Lower lobe of right lung (tissue), 2 donors: Measurements from ENCODE around the gene HSF2BP. TPM values are rescaled to one million over a fixed set of nuclear protein-coding genes. Genes with fewer than 3 reads are reported as not detected.
A peak's percentile ranks its signal among the peaks of the same experiment; 100 is the strongest.

ENCODE experiments used
- ATAC-seq, 2 donors: fragments of 200-7000 bp; cut with Tn5 transposase; one replicate each; pipeline ENCODE4 v1.9.1; 2020 to 2022; ENCODE audit warnings: mild to moderate bottlenecking in 2 of 2, moderate library complexity in 2 of 2
- DNase-seq: peaks from one replicate; pipeline ENCODE4 v3.0.0-alpha.2; 2020
- H3K27ac ChIP-seq: fragments of 200-600 bp; one replicate; pipeline ENCODE4 v1.8.0; 2022
- H3K27me3 ChIP-seq: fragments of 200-600 bp; one replicate; pipeline ENCODE4 v1.8.0; 2022; ENCODE audit warnings: low read depth
- H3K36me3 ChIP-seq: fragments of 200-600 bp; one replicate; pipeline ENCODE4 v1.8.0; 2022; ENCODE audit warnings: mild to moderate bottlenecking
- H3K4me1 ChIP-seq: fragments of 200-600 bp; one replicate; pipeline ENCODE4 v1.8.0; 2022
- H3K4me3 ChIP-seq: fragments of 200-600 bp; one replicate; pipeline ENCODE4 v1.8.0; 2022; ENCODE audit warnings: mild to moderate bottlenecking
- H3K9me3 ChIP-seq: fragments of 200-600 bp; one replicate; pipeline ENCODE4 v1.8.0; 2022
- intact Hi-C: fragments of 100-400 bp; cut with DNase I; formaldehyde crosslinking; loops from one replicate; pipeline ENCODE4 v1.11.0; 2022
- long read RNA-seq: library from polyadenylated mRNA; unstranded; transcript quantifications from one replicate; pipeline ENCODE4 v2.0.0, GENCODE V29; 2021
- total RNA-seq: library from RNA; stranded (reverse); fragmentation: NEBNext Ultra II Directional; extraction: Animal tissue kit (Norgen Biotek cat#: 25700); gene quantifications from one replicate; pipeline ENCODE4 v1.2.1, GENCODE V29; 2021
- TF ChIP-seq, protein P1 (sequence below): fragments of 200-600 bp; IDR thresholded peaks from one replicate; pipeline ENCODE4 v1.8.0; 2022; ENCODE audit warnings: antibody characterized with exemption, mild to moderate bottlenecking
- donor health status: DM: no; HTN: yes; CAD: no; lungs with severe emphysema.

Gene HSF2BP
- total RNA-seq = 0.32 TPM
- long read RNA-seq = 0 reads

DNA sequence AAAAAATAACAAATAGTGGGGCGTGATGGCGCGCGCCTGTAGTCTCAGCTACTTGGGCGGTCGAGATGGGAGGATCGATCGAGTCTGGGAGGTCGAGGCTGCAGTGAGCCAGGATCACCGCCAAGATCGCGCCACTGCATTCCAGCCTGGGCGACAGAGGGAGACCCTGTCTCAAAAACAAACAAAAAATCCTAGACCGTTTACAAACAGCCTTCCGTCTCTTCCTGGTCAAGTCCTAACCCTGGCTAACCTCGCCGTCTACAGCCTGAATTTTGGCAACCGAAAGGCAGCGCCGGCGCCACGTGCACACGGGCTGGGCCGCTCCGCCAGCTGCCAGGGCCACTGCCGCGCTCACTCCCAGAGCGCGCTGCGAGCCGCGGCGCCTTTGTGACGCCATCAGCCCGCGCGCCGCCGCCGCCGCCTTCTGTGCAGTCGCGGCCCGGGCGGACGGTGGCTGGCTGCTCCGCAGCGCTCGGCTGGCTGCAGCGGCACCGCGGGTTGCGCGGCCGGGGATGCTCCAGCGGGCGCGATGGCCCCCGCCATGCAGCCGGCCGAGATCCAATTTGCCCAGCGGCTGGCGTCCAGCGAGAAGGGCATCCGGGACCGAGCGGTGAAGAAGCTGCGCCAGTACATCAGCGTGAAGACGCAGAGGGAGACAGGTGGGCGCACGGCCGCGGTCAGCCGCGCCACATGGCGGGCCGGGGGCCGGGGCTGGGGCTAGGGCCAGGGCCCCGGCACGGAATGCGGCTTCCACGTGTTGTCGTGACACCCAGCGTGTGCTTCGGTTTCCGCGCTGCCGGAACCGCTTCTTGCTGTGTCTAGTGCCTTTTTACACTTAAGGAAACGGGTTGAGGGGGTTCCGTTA, at the start of gene HSF2BP, which contains the start of gene RRP1B:
HSF2BP (minus strand) TSS at position 353 of the 865 bp plus-strand sequence. CDS start 1,392 bp downstream, outside the sequence.
RRP1B (plus strand) TSS at position 425 of the 865 bp plus-strand sequence; CDS start at position 530, 105 bp downstream.
- intact Hi-C loops = no loop called here
- peak within 1 kb of the TSS; percentile 92 for H3K27ac ChIP-seq
- DNase-seq = peak; percentile 86
- peak; percentile 96 to 98 for ATAC-seq
- peaks cover 26% of the 10 kb centered on the region for H3K4me1 ChIP-seq
- H3K9me3 ChIP-seq = no peaks in the 10 kb centered on the region
- peak within 1 kb of the TSS; percentile 100 for H3K4me3 ChIP-seq
- H3K27me3 ChIP-seq = no peaks in the 10 kb centered on the region
- TF ChIP-seq, protein P1, sequence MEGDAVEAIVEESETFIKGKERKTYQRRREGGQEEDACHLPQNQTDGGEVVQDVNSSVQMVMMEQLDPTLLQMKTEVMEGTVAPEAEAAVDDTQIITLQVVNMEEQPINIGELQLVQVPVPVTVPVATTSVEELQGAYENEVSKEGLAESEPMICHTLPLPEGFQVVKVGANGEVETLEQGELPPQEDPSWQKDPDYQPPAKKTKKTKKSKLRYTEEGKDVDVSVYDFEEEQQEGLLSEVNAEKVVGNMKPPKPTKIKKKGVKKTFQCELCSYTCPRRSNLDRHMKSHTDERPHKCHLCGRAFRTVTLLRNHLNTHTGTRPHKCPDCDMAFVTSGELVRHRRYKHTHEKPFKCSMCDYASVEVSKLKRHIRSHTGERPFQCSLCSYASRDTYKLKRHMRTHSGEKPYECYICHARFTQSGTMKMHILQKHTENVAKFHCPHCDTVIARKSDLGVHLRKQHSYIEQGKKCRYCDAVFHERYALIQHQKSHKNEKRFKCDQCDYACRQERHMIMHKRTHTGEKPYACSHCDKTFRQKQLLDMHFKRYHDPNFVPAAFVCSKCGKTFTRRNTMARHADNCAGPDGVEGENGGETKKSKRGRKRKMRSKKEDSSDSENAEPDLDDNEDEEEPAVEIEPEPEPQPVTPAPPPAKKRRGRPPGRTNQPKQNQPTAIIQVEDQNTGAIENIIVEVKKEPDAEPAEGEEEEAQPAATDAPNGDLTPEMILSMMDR = no peak
- H3K36me3 ChIP-seq = peaks cover 28% of the 10 kb centered on the region

DNA sequence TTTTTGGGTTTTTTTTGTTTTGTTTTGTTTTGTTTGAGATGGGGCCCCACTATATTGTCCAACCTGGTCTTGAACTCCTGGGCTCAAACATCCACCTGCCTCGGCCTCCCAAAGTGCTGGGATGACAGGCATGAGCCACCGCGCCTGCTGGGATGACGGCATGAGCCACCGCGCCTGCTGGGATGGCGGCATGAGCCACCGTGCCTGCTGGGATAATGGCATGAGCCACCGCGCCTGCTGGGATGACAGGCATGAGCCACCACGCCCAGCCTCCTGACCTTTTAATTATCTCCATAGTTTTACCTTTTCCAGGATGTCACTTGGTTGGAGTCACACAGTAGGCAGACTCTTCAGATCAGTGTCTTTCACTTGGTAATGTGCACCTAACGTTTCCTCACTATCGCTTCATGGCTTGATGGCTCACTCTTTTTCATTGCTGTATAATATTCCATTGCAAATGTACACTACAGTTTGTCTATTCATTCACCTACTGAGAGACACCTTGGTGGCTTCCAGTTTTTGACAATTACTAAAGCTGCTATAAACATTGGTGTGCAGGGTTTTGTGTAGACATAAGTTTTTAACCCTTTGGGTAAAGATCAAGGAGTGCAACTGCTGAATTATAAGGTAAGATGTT, 49.6 kb upstream of the HSF2BP start:
- no peak overlapping the region for H3K27ac ChIP-seq
- H3K4me1 ChIP-seq = peaks cover 3% of the 10 kb centered on the region
- no peaks in the 10 kb centered on the region for H3K9me3 ChIP-seq
- no peak overlapping the region for H3K4me3 ChIP-seq
- ATAC-seq = no peak
- intact Hi-C loops = no loop called here
- no peak for DNase-seq
- H3K27me3 ChIP-seq = no peaks in the 10 kb centered on the region
- TF ChIP-seq, protein P1 = no peak
- no peaks in the 10 kb centered on the region for H3K36me3 ChIP-seq

DNA sequence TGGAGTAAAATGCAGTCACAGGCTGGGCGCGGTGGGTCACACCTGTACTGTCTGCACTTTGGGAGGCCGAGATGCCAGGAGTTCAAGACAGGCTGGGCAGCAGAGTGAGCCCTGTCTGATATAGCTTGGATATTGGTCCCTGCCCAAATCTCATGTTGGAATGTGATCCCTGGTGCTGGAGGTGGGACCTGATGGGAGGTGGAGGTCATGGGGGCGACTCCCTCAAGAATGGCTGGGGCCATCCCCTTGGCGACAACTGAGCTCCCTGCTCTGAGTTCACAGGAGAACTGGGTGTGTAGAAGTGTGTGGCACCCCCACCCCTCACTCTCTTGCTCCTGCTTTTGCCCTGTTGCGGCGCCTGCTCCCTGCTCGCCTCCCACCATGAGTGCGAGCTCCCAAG, 48.2 kb upstream of the HSF2BP start:
- DNase-seq (no peak), ATAC-seq (no peak)
- TF ChIP-seq, protein P1 = no peak
- H3K36me3 ChIP-seq = no peaks in the 10 kb centered on the region
- intact Hi-C loops = no loop called here
- peaks cover 10% of the 10 kb centered on the region for H3K4me1 ChIP-seq
- peaks cover 1% of the 10 kb centered on the region for H3K27me3 ChIP-seq
- no peaks in the 10 kb centered on the region for H3K9me3 ChIP-seq
- no peak overlapping the region for H3K4me3 ChIP-seq
- H3K27ac ChIP-seq = no peak overlapping the region

DNA sequence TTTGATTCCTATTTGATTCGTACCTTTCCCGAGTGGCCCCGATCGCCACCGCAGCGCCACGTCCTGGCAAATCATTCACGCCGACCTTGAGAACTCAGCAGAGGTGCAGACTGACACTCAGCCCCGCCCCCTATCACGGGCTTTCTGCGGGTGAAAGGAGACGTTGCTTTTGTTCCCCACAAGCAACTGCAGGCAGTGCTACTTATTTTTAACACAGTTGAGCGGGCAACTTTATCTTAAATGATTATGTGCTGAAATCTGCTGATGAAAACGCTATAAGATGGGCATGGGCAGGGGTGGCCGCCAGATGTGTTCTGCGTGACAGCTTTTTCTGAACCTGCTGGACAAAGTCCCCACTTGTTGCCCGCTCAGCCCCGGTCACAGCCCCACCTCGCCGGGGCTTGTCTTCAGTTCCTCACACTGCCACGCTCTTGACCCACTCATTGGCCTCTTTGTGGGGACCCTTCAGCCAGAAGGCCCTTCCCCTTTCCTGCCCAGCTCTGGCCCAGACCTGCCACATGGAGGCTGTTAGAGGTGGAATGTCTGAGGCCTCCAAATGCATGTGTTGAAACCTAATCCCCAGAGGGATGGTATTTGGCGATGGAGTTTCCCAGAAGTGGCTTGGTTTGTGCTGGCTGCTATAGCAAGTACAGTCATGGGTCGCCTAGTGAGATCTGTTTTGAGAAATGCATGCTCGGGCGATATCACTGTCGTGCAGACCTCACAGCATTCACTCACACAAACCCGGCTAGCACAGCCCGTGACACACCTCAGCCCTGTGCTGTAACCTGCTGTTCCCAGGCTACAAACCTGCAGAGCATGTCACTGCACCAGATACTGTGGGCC, 44.0 kb upstream of the HSF2BP start:
- intact Hi-C loops = no loop called here
- Histone ChIP-seq H3K27ac (peak overlapping the region; percentile 11), H3K4me3 (no peak overlapping the region), H3K9me3 (no peaks in the 10 kb centered on the region), H3K36me3 (no peaks in the 10 kb centered on the region), H3K4me1 (peaks cover 16% of the 10 kb centered on the region), H3K27me3 (peaks cover 3% of the 10 kb centered on the region)
- TF ChIP-seq, protein P1 = no peak
- DNase-seq = peak; percentile 72
- ATAC-seq = peak; percentile 12 to 64

DNA sequence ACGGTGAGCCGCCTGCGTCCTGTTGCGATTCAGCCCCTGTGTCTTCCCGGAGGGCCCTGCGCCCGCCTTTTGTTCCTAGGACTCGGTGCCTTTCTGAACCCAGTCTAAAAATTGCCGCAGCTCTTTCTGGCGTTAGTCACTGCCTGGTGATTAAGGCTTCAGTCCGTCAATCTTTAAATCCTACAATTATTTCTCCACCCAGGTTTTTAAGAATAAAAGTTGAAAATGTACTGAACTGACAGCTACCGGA, 43.4 kb upstream of the HSF2BP start:
- H3K4me3 ChIP-seq = no peak overlapping the region
- intact Hi-C loops = no loop called here
- ATAC-seq (peak in 1 of 2 donors; percentile 7), DNase-seq (no peak)
- no peaks in the 10 kb centered on the region for H3K9me3 ChIP-seq
- H3K36me3 ChIP-seq = no peaks in the 10 kb centered on the region
- H3K27ac ChIP-seq = no peak overlapping the region
- peaks cover 16% of the 10 kb centered on the region for H3K4me1 ChIP-seq
- TF ChIP-seq, protein P1 = no peak
- H3K27me3 ChIP-seq = peaks cover 3% of the 10 kb centered on the region
